OCI-LY7 (cell line): ENCODE measurements around the gene TMPRSS3. TPM values are rescaled to one million over a fixed set of nuclear protein-coding genes. Genes with fewer than 3 reads are reported as not detected.

Experiments used
- BruUV-seq: library from RNA; stranded (reverse); fragments of 400-500 nt; replicated peaks from 2 replicates; lab custom pipeline; 2021; lab: Mats Ljungman, UMichigan
- CTCF ChIA-PET: fragments of 300-600 bp; sonication (Branson Sonifier 250); formaldehyde crosslinking; loops from one replicate; lab custom pipeline; 2022; ENCODE audit warnings: antibody characterized with exemption; ENCODE audit not compliant: unreplicated experiment; lab: Charles Lee
- POLR2A ChIA-PET: fragments of 300-600 bp; sonication (Branson Sonifier 250); formaldehyde crosslinking; loops from one replicate; lab custom pipeline; 2022; ENCODE audit warnings: antibody characterized with exemption; lab: Charles Lee
- DNase-seq: peaks from one replicate; pipeline ENCODE4 v3.0.0-alpha.2; 2015; ENCODE audit warnings: low spot score
- H2AFZ ChIP-seq: fragments of 200-600 bp; sonication (generic), shearing (Covaris generic); 2 replicates; pipeline ENCODE4 v1.6.1; 2014; ENCODE audit warnings: mild to moderate bottlenecking, antibody characterized with exemption, low read length, moderate library complexity
- H3K27ac ChIP-seq: fragments of 200-600 bp; sonication (generic); 2 replicates; pipeline ENCODE4 v1.5.1; 2014; ENCODE audit warnings: mixed run types, low read depth, mild to moderate bottlenecking, moderate library complexity, low read length, inconsistent platforms; ENCODE audit not compliant: poor library complexity, severe bottlenecking
- H3K36me3 ChIP-seq: fragments of 200-600 bp; sonication (generic); 2 replicates; pipeline ENCODE4 v1.6.1; 2014; ENCODE audit warnings: mild to moderate bottlenecking, antibody characterized with exemption, low read length, moderate library complexity, mixed read lengths; ENCODE audit not compliant: insufficient read depth
- H3K4me1 ChIP-seq: fragments of 200-600 bp; sonication (generic); 2 replicates; pipeline ENCODE4 v1.5.1; 2014; ENCODE audit warnings: mild to moderate bottlenecking, low read length; ENCODE audit not compliant: insufficient read depth, poor library complexity, severe bottlenecking
- H3K4me2 ChIP-seq: fragments of 200-600 bp; sonication (generic); 2 replicates; pipeline ENCODE4 v1.6.1; 2014; ENCODE audit warnings: mild to moderate bottlenecking, low read length
- H3K4me3 ChIP-seq: fragments of 200-600 bp; sonication (generic); 2 replicates; pipeline ENCODE4 v1.5.1; 2014; ENCODE audit warnings: mild to moderate bottlenecking, low read depth, low read length; ENCODE audit not compliant: poor library complexity, severe bottlenecking
- H3K79me2 ChIP-seq: fragments of 200-600 bp; sonication (generic); 2 replicates; pipeline ENCODE4 v1.6.1; 2016; ENCODE audit warnings: low read depth, mild to moderate bottlenecking, low read length, moderate library complexity, mixed read lengths; ENCODE audit not compliant: insufficient read depth
- H3K9me2 ChIP-seq: fragments of 200-600 bp; sonication (generic); 2 replicates; pipeline ENCODE4 v1.6.1; 2016; ENCODE audit warnings: mild to moderate bottlenecking, low read length, mixed read lengths; ENCODE audit not compliant: insufficient read depth
- H3K9me3 ChIP-seq: fragments of 200-600 bp; sonication (generic); 2 replicates; pipeline ENCODE4 v1.6.1; 2014; ENCODE audit warnings: mild to moderate bottlenecking, mixed run types, low read length, mixed read lengths
- H4K20me1 ChIP-seq: fragments of 200-600 bp; sonication (generic); 2 replicates; pipeline ENCODE4 v1.6.1; 2014; ENCODE audit warnings: mild to moderate bottlenecking, antibody characterized with exemption, low read length, moderate library complexity, mixed read lengths; ENCODE audit not compliant: insufficient read depth
- EZH2phosphoT487 ChIP-seq: fragments of 200-600 bp; sonication (generic); IDR thresholded peaks from 2 replicates; pipeline ENCODE4 v1.6.1; 2018; ENCODE audit warnings: low read depth, borderline replicate concordance, mild to moderate bottlenecking, mixed run types, antibody characterized with exemption, low read length, moderate library complexity, mixed read lengths
- intact Hi-C: fragments of 100-400 bp; cut with micrococcal nuclease; formaldehyde crosslinking; loops from one replicate; pipeline ENCODE4 v1.10.0; 2022; ENCODE audit not compliant: unreplicated experiment
- small RNA-seq: library from RNA; depleted of rRNA; stranded (forward); fragments of <200 nt; gene quantifications from one replicate; pipeline ENCODE3, GENCODE V24; 2014
- total RNA-seq, 2 experiments: library from RNA; depleted of rRNA in 1 of 2; stranded (reverse); fragments of >200 nt in 1 of 2; shearing (Covaris generic) in 1 of 2; gene quantifications; 2 replicates each; pipeline ENCODE4 v1.2.3, GENCODE V29; 2014 to 2022
- TF ChIP-seq, protein P1 (sequence below): fragments of 200-600 bp; sonication (generic); conservative IDR thresholded peaks from 2 replicates; pipeline ENCODE4 v1.5.1; 2014; ENCODE audit warnings: mild to moderate bottlenecking, antibody characterized with exemption, low read length, moderate library complexity, mixed read lengths

Gene TMPRSS3
- total RNA-seq, 2 experiments from 2014 or later, result not detected

DNA sequence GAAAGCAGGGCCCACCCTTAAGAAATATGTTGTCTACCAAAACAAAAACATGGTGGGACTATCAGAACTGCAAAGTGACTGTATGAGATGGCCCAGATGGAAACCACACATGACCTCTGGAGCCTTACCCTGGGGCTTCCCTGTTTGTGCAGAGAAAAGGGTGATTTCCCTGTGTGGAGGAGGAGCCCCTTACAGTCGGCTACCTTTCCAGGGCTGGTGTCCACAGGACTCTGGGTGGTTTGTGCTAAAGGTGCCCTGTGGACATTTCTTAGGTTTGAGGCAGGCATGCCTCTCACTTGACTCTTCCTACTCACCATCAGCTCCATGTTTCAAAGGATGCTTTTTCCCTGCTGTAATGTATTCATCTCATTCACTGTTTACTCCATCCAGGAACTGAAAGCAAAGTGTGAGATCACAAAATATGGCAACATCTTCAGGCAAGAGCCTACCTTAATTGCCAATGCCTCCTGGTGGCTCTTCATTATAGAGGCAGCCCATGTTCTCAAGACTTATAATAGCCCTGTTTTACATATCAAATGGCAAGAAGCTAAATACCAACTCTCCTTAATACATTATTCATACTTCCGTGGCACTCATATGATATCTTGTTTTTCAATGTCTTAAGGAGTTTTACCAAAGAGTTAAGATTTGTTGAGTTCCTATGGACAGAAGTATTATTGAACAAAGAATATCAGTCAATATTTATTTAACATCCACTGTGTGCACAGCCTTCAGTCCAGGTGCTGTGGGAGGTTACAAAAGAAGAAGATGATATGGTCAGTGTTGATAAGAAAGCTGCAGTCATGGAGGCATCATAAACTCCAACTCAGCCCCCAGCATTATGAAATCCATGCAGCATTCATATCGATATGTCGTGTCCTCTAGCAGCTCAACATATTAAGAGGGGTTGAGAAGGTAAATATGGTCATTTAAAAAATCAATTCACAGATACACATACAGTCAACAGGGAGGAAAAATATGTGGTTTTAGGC is 65.2 kb downstream of the TMPRSS3 start:
- H3K79me2 ChIP-seq, result no peaks in the 10 kb centered on the region
- DNase-seq, result no peak
- peaks cover 1% of the 10 kb centered on the region for H3K4me1 ChIP-seq
- H3K9me2 ChIP-seq, result no peaks in the 10 kb centered on the region
- POLR2A ChIA-PET, result no interaction called here
- H3K4me2 ChIP-seq, result no peak overlapping the region
- no peaks in the 10 kb centered on the region for H4K20me1 ChIP-seq
- H3K9me3 ChIP-seq, result peaks cover 15% of the 10 kb centered on the region; the same call in 1 of the 2 replicates
- H3K27ac ChIP-seq, result no peak overlapping the region
- H2AFZ ChIP-seq, result no peak overlapping the region
- CTCF ChIA-PET, result no interaction called here
- H3K36me3 ChIP-seq, result no peaks in the 10 kb centered on the region
- intact Hi-C loops, result no loop called here
- no TSS peak for BruUV-seq
- H3K4me3 ChIP-seq, result no peak overlapping the region
- no peak for TF ChIP-seq EZH2phosphoT487
- TF ChIP-seq, protein P1, sequence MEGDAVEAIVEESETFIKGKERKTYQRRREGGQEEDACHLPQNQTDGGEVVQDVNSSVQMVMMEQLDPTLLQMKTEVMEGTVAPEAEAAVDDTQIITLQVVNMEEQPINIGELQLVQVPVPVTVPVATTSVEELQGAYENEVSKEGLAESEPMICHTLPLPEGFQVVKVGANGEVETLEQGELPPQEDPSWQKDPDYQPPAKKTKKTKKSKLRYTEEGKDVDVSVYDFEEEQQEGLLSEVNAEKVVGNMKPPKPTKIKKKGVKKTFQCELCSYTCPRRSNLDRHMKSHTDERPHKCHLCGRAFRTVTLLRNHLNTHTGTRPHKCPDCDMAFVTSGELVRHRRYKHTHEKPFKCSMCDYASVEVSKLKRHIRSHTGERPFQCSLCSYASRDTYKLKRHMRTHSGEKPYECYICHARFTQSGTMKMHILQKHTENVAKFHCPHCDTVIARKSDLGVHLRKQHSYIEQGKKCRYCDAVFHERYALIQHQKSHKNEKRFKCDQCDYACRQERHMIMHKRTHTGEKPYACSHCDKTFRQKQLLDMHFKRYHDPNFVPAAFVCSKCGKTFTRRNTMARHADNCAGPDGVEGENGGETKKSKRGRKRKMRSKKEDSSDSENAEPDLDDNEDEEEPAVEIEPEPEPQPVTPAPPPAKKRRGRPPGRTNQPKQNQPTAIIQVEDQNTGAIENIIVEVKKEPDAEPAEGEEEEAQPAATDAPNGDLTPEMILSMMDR, result no peak

DNA sequence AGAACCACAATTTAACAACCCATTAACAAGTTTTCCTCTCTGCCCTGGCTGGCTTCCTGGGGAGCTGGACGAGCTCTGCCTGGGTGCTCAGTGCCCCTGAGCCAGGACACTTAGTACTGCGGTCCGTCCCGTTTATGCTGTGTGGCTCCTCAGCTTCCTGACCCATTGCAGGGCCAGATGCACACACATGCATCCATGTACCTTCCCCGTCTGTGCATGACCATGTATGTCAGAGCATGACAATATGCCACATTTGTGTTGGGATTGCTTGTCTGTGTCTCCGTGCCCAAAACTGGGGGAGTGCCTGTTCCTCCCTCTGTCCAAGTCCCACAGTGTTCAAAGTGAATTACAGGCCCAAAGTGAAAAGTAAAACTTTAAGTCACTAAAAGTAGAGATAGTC is 71.0 kb downstream of the TMPRSS3 start:
- no peak overlapping the region for H3K4me3 ChIP-seq
- TF ChIP-seq, protein P1, result no peak
- no peak for TF ChIP-seq EZH2phosphoT487
- no peaks in the 10 kb centered on the region for H3K79me2 ChIP-seq
- BruUV-seq, result no TSS peak
- no peaks in the 10 kb centered on the region for H3K36me3 ChIP-seq
- no peak for DNase-seq
- no peak overlapping the region for H2AFZ ChIP-seq
- CTCF ChIA-PET, result no interaction called here
- peaks cover 2% of the 10 kb centered on the region for H3K4me1 ChIP-seq
- POLR2A ChIA-PET, result no interaction called here
- no peak overlapping the region for H3K27ac ChIP-seq
- H3K9me3 ChIP-seq, result peaks cover 4% of the 10 kb centered on the region; the same call in 1 of the 2 replicates
- intact Hi-C loops, result no loop called here
- no peaks in the 10 kb centered on the region for H4K20me1 ChIP-seq
- H3K4me2 ChIP-seq, result no peak overlapping the region
- no peaks in the 10 kb centered on the region for H3K9me2 ChIP-seq

Small RNA genes within 50 kb of the gene (small RNA-seq; reads per million reads assigned to genes)
- gene RNU6-1149P, result not detected

Other genes with a start within 250 kb of the TMPRSS3 start
- 13.2 and 16.7 TPM in 2 replicates for gene ABCG1, start 176.9 kb downstream of the TMPRSS3 start, total RNA-seq (2014; rRNA removed; shearing (Covaris generic))
- 17.3 and 18.8 TPM in 2 replicates for gene ABCG1, start 176.9 kb downstream of the TMPRSS3 start, total RNA-seq (2022)
- gene TFF3, start 80.6 kb downstream of the TMPRSS3 start, total RNA-seq (2014; rRNA removed; shearing (Covaris generic)), result not detected in 2 replicates
- not detected in 2 replicates for gene TFF3, start 80.6 kb downstream of the TMPRSS3 start, total RNA-seq (2022)
- gene TFF2, start 45.1 kb downstream of the TMPRSS3 start, total RNA-seq (2014; rRNA removed; shearing (Covaris generic)), result not detected in 2 replicates
- not detected in 2 replicates for gene TFF2, start 45.1 kb downstream of the TMPRSS3 start, total RNA-seq (2022)
- not detected in 2 replicates for gene TFF1, start 29.5 kb downstream of the TMPRSS3 start, total RNA-seq (2014; rRNA removed; shearing (Covaris generic))
- gene TFF1, start 29.5 kb downstream of the TMPRSS3 start, total RNA-seq (2022), result not detected in 2 replicates
- not detected in 2 replicates for gene UBASH3A, start 7.8 kb upstream of the TMPRSS3 start, total RNA-seq (2014; rRNA removed; shearing (Covaris generic))
- not detected in 2 replicates for gene UBASH3A, start 7.8 kb upstream of the TMPRSS3 start, total RNA-seq (2022)
- gene RSPH1, start 100.2 kb upstream of the TMPRSS3 start, total RNA-seq (2014; rRNA removed; shearing (Covaris generic)), result 1.9 and 3.9 TPM in 2 replicates
- gene RSPH1, start 100.2 kb upstream of the TMPRSS3 start, total RNA-seq (2022), result 2.5 and 3.5 TPM in 2 replicates
- gene SLC37A1, start 117.8 kb upstream of the TMPRSS3 start, total RNA-seq (2014; rRNA removed; shearing (Covaris generic)), result 20.5 and 27.6 TPM in 2 replicates
- 22.5 and 29.4 TPM in 2 replicates for gene SLC37A1, start 117.8 kb upstream of the TMPRSS3 start, total RNA-seq (2022)